Pons (tissue), 1 donor: ENCODE data around the gene BMPER.

Experiments
- DNase-seq: peaks from one replicate; pipeline ENCODE4 v3.0.0-alpha.2; 2016; ENCODE audit warnings: low spot score

BMPER gene

DNA sequence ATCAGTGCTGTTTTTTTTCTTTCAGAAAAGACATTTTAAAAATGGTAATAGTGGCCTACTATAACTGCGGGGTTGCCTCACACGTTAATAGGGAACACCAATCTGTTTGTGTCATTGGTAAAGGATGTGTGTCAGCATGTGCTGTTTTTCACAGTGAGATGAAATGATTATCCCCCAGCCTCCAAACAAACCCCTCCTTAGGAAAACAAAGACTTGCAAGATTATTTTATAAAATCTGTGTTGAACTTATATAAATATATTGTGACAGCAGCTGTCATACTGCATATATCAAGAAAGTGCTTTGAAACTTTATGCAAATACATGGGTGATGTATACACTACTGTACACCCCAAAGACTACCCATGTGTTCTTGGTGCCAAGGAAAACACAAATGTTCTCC is 125.8 kb downstream of the BMPER start:
- no peak for DNase-seq

GRCh38 chr7:34034728-34035127 is 129.4 kb downstream of the BMPER start:
- DNase-seq: no peak

DNA sequence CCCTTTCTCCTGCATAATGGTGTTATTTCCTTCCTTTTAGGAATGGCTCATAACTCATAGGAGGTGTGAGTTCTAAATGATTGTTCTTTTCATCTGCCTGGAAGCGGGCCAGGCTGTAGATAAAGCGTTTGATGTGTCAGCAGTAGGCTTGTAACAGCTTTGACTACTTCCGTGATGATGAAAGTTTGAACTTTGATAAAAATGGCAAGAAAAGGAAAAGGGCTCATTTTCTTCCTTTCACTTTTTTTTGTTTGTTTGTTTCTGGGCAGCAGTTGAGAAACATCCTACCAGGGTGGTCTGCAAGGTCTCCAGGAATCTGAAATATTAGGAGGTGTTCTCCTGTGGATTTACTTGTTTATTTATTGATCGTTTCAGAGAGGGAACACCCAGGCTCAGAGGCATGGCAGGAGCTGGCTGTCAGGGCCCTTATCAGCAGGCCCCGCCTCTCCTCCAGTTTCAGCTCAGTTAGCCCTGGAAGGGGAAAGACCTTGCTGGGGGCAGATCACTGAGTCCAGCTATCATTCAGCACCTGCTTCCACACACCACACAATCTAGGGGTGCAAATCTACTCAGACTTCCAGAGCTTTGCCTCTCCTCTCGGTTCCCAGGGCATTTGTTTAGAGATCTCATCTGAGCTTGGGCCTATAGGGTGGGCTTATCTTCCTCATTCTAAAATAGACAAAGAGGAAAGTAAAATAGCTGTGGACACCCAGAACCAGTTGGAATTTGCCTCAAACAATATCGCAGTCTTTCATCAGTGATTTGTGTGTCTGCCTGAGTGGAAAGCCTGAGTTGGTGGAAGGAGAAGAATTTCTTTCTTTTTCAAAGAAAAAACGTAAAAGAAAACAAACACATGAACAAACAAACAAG is 130.9 kb downstream of the BMPER start:
- DNase-seq: no peak

DNA sequence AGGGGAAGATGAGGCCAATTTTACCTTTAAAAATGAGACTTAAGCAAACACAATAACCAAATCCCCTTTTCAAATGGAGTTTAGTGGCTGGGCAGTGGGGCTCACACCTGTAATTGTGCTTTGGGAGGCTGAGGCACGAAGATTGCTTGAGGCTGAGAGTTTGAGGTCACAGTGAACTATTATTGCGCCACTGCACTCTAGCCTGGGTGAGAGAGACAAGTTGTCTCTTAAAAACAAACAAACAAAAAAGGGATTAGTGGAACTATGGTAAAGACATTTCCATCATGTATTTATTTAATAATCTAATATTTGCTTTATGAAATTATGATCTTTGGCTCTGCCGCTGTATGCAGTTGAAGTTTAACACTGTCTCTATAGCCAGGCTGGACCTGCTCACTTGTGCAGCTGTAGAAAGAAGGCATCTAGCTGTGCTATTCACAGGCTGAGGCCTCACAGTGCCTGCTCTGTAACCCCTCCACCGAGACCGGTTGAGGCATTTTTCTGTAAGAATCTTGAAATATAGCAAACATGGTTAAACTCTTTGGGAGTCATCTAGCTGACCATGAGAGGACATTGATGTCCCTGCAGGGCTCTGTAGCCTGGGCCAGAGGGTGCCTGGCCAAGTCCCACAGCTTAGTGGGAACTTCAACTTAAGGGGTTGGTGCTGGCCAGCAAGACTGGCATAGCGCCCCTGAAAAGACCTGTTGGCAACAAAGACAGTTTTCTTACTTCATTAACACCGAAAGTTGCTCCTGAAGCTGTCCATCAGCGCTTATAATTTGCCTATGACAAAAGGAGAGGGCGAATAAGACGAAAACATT is 131.8 kb downstream of the BMPER start:
- DNase-seq: no peak

- peak; percentile 19 for DNase-seq
Observed at GRCh38 chr7:34038816-34039470, 133.6 kb downstream of the BMPER start.

GRCh38 chr7:34041707-34042106 is 136.4 kb downstream of the BMPER start:
- DNase-seq: no peak

DNA sequence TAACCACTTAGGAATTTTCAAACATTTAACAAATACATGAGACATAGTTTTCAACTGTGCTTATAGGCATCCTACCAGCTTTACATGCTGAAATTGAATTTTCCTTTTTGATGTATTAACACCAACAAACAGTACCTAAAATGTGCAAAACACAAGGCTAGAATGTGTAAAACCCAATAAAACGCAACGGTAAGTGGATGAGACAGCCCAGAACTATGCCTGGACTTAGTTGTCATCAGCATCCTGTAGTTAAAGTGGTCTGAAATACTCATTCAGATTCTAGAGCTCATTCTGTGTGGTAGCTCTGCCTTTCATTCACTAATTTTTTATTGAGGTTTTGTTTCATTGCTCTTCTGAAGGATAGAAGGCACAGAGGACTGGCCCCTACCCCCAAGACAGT is 137.1 kb downstream of the BMPER start:
- DNase-seq: no peak

GRCh38 chr7:34043461-34044305 is 138.3 kb downstream of the BMPER start:
- no peak for DNase-seq

DNA sequence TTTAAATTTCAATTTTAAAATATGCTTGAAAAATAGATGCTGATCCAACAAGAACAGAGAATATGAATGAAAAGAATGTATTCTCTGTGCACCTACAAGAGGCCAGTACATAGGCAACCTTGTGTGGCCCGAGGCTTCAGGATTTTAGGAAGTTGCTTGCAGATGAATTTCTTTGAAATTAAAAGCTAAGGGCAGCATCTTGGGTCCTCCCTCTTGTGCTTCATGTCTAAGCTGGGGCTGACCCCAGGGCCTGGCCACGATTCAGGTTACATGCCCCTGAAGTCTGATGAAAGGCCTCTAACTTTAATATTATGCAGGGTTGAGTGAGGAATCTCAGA is 138.9 kb downstream of the BMPER start:
- DNase-seq: no peak

GRCh38 chr7:34044734-34045353 is 139.5 kb downstream of the BMPER start:
- no peak for DNase-seq

- DNase-seq: no peak
Observed at GRCh38 chr7:34048445-34048844, 143.1 kb downstream of the BMPER start.

- DNase-seq: no peak
Observed at GRCh38 chr7:34054075-34054474, 148.7 kb downstream of the BMPER start.

GRCh38 chr7:34057136-34057535 is 151.8 kb downstream of the BMPER start:
- no peak for DNase-seq

GRCh38 chr7:34057956-34058355 is 152.6 kb downstream of the BMPER start:
- DNase-seq: no peak

GRCh38 chr7:34058801-34059135 is 153.4 kb downstream of the BMPER start:
- no peak for DNase-seq

- DNase-seq: peak; percentile 55
Observed at GRCh38 chr7:34059136-34059828, 153.9 kb downstream of the BMPER start.

- no peak for DNase-seq
Observed at GRCh38 chr7:34060196-34060947, 155.0 kb downstream of the BMPER start.

DNA sequence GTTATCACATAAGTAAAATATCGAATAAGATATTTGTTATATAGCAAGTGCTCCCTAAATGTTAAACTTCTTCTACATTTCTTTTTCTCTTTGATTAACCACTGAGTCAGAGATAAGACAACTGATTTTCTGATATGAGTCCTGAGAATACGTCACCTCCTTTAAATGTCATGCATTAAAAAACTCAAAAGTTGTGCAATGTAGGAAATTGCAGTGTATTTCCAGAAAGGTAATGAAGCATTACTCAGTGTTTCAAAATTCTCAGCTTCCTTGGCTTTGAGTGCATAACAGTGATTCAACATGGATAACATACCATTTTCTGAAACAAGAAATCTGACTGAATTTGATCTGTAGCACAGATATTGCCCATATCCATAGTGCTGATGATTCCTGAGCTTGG is 155.8 kb downstream of the BMPER start:
- no peak for DNase-seq

DNA sequence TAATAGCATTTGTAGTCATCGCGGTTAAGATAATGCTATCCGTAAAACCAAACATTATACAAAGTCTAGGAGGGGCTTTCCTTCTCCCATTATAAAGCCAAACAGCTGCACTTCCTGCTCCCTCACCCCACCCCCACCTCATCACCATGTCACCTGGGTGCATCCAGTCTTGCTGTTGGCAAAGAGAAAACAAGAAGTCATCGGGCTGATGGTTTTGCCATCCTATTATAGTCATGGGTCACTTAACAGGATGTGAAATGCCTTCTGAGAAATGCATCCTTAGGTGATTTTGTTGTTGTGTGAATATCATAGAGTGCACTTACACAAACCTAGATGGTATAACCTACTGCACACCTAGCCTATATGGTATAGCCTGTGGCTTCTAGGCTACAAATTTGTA is 157.0 kb downstream of the BMPER start:
- no peak for DNase-seq

DNA sequence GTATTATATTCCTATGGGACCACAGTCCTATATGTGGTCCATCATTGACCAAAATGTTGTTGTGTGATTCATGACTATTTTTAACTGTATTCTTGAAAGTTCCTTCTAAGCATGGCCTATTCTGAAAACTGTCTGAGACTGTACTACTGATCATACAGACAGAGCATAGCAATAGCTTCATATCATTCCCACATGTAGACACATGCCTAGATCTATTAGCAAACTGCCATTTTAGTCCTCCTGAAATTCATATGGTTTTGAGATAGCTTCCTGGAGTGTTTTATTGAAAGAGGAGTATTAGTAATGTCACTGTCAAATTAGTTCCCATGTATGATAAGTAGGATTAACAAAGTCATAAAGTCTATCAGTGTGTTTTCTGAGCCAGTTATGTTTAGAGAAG is 157.5 kb downstream of the BMPER start:
- no peak for DNase-seq
